ENCODE data around the gene C13orf46.

Gene C13orf46

GRCh38 chr13:113954046-113954835 is 19.6 kb downstream of the C13orf46 start:
- no peak for DNase-seq (ENCODE audit: low read depth)

GRCh38 chr13:113953561-113953960 is 20.3 kb downstream of the C13orf46 start:
- DNase-seq (ENCODE audit: low read depth) = no peak

GRCh38 chr13:113952983-113953520 is 20.8 kb downstream of the C13orf46 start:
- DNase-seq (ENCODE audit: low read depth) = no peak

GRCh38 chr13:113952151-113952982 is 21.5 kb downstream of the C13orf46 start:
- DNase-seq (ENCODE audit: low read depth) = no peak

- peak; percentile 51 for DNase-seq (ENCODE audit: low read depth)
These were observed 22.5 kb downstream of the C13orf46 start for GRCh38 chr13:113951246-113951999.

- DNase-seq (ENCODE audit: low read depth) = no peak
These were observed 23.2 kb downstream of the C13orf46 start for GRCh38 chr13:113950451-113951245.

- no peak for DNase-seq (ENCODE audit: low read depth)
These were observed 24.3 kb downstream of the C13orf46 start for GRCh38 chr13:113949546-113949945.

- no peak for DNase-seq (ENCODE audit: low read depth)
These were observed 25.7 kb downstream of the C13orf46 start for GRCh38 chr13:113948034-113948742.

GRCh38 chr13:113947311-113948033 is 26.4 kb downstream of the C13orf46 start:
- no peak for DNase-seq (ENCODE audit: low read depth)

GRCh38 chr13:113946409-113947181 is 27.3 kb downstream of the C13orf46 start:
- no peak for DNase-seq (ENCODE audit: low read depth)

- DNase-seq (ENCODE audit: low read depth) = no peak
These were observed 27.9 kb downstream of the C13orf46 start for GRCh38 chr13:113945857-113946408.

GRCh38 chr13:113943821-113944565 is 29.9 kb downstream of the C13orf46 start:
- no peak for DNase-seq (ENCODE audit: low read depth)

- DNase-seq (ENCODE audit: low read depth) = no peak
These were observed 31.2 kb downstream of the C13orf46 start for GRCh38 chr13:113942591-113943103.

- DNase-seq (ENCODE audit: low read depth) = no peak
These were observed 32.2 kb downstream of the C13orf46 start for GRCh38 chr13:113941571-113942191.

GRCh38 chr13:113939944-113940297 is 34.0 kb downstream of the C13orf46 start:
- no peak for DNase-seq (ENCODE audit: low read depth)

- DNase-seq (ENCODE audit: low read depth) = no peak
These were observed 34.5 kb downstream of the C13orf46 start for GRCh38 chr13:113939129-113939943.

GRCh38 chr13:113938716-113939115 is 35.2 kb downstream of the C13orf46 start:
- DNase-seq (ENCODE audit: low read depth) = no peak

All from activated T-cell treated with anti-CD3 and anti-CD28 coated beads for 48 hours (primary cell).